HepG2 (cell line): ENCODE data around the gene PARS2. TPM values are rescaled to one million over a fixed set of nuclear protein-coding genes. Genes with fewer than 3 reads are reported as not detected.
A peak's percentile ranks its signal among the peaks of the same experiment; 100 is the strongest.

ENCODE experiments used
- ARNT2 ChIP-seq: sonication (generic); formaldehyde crosslinking; IDR thresholded peaks from 2 replicates; pipeline ENCODE4 v1.8.0; 2022; ENCODE audit warnings: mild to moderate bottlenecking, low read depth, missing genetic modification reagents, moderate library complexity
- CREM ChIP-seq, 2 experiments: sonication (generic) in 1 of 2; formaldehyde crosslinking in 1 of 2; IDR thresholded peaks; 2 replicates each; pipeline versions ENCODE4 v1.4.0 to v1.6.1; 2016 to 2020; ENCODE audit warnings: antibody characterized with exemption in 1 of 2, mild to moderate bottlenecking in 1 of 2, missing genetic modification reagents in 1 of 2
- ETS1 ChIP-seq: sonication (generic); formaldehyde crosslinking; IDR thresholded peaks from 2 replicates; pipeline ENCODE4 v1.4.0; 2020; ENCODE audit warnings: missing genetic modification reagents
- HHEX ChIP-seq: IDR thresholded peaks from 2 replicates; pipeline ENCODE4 v1.6.1; 2016; ENCODE audit warnings: control low read depth
- HNF1A ChIP-seq, 2 experiments: sonication (generic) in 1 of 2; formaldehyde crosslinking in 1 of 2; IDR thresholded peaks; 2 replicates each; pipeline versions ENCODE4 v1.4.0 to v1.6.1; 2016 to 2020; ENCODE audit warnings: borderline replicate concordance in 1 of 2, low read depth in 1 of 2, mild to moderate bottlenecking in 1 of 2, missing genetic modification reagents in 1 of 2
- ISL2 ChIP-seq: sonication (generic); formaldehyde crosslinking; IDR thresholded peaks from 2 replicates; pipeline ENCODE4 v1.5.0; 2020; ENCODE audit warnings: missing genetic modification reagents
- NCOA1 ChIP-seq: sonication (generic); formaldehyde crosslinking; IDR thresholded peaks from 2 replicates; pipeline ENCODE4 v1.9.0; 2021; ENCODE audit warnings: missing genetic modification reagents
- POLR2AphosphoS5 ChIP-seq: IDR thresholded peaks from 2 replicates; pipeline ENCODE4 v1.6.1; 2012; ENCODE audit warnings: low read depth, low read length
- SNRNP70 ChIP-seq: fragments of 200-400 bp; formaldehyde crosslinking; IDR thresholded peaks from 2 replicates; pipeline ENCODE4 v1.6.1; 2017; ENCODE audit warnings: mild to moderate bottlenecking, low read depth, low read length, moderate library complexity
- SP2 ChIP-seq: sonication (generic); formaldehyde crosslinking; IDR thresholded peaks from 2 replicates; pipeline ENCODE4 v1.5.1; 2020; ENCODE audit warnings: mild to moderate bottlenecking, missing genetic modification reagents
- TBP ChIP-seq: sonication (generic); formaldehyde crosslinking; IDR thresholded peaks from 2 replicates; pipeline ENCODE4 v1.5.0; 2020; ENCODE audit warnings: missing genetic modification reagents
- ZNF138 ChIP-seq: sonication (generic); formaldehyde crosslinking; IDR thresholded peaks from 2 replicates; pipeline ENCODE4 v1.5.0; 2020; ENCODE audit warnings: mild to moderate bottlenecking, low read depth, missing genetic modification reagents
- ZNF740 ChIP-seq: sonication (generic); formaldehyde crosslinking; IDR thresholded peaks from 2 replicates; pipeline ENCODE4 v1.4.0; 2020; ENCODE audit warnings: missing genetic modification reagents
- ZZZ3 ChIP-seq: sonication (generic); formaldehyde crosslinking; IDR thresholded peaks from 2 replicates; pipeline ENCODE4 v1.4.0; 2020; ENCODE audit warnings: missing genetic modification reagents, mild to moderate bottlenecking, borderline replicate concordance
- polyA plus RNA-seq, 8 experiments: library from polyadenylated mRNA; depleted of rRNA in 3 of 8; stranded (reverse) in 7 of 8; unstranded in 1 of 8; fragments of >200 nt; fragmentation: Illumina TruSeq in 4 of 8; extraction: Trizol in 4 of 8; gene quantifications; 2 replicates each; pipeline versions ENCODE4 v1.2.1 to v1.2.3, GENCODE V29; 2011 to 2016; ENCODE audit warnings: low read depth in 4 of 8, missing spikeins in 1 of 8, mixed read lengths in 1 of 8; ENCODE audit not compliant: insufficient read depth in 1 of 8
- total RNA-seq, 5 experiments: library from RNA; depleted of rRNA; stranded (reverse); fragments of >200 nt; fragmentation: Illumina TruSeq; extraction: Trizol; gene quantifications; 2 replicates each; pipeline ENCODE4 v1.2.3, GENCODE V29; 2016; ENCODE audit warnings: low read depth in 1 of 5
- TF ChIP-seq, protein P1 (sequence below): sonication (generic); formaldehyde crosslinking; IDR thresholded peaks from 2 replicates; pipeline ENCODE4 v1.5.0; 2020; ENCODE audit warnings: missing genetic modification reagents, mild to moderate bottlenecking, borderline replicate concordance
- TF ChIP-seq, protein P2 (sequence below): sonication (generic); formaldehyde crosslinking; IDR thresholded peaks from 2 replicates; pipeline ENCODE4 v1.4.0; 2020; ENCODE audit warnings: missing genetic modification reagents
- TF ChIP-seq, protein P3 (sequence below): conservative IDR thresholded peaks from 2 replicates; pipeline ENCODE4 v1.6.1; 2018; ENCODE audit warnings: missing genetic modification reagents

The PARS2 gene
- total and polyA plus RNA-seq, 2 of the 13 experiments (the other 11 are each of a cell fraction or from before 2014, with no cell fraction given), result 2.4 to 4.6 TPM

GRCh38 chr1:54715493-54716298 lies 48.6 kb downstream of the PARS2 start, which contains the start of gene TTC4 (continued):
- TF ChIP-seq ZNF740 (CRISPR knock-in tag) (0 out of 2 replicates have a peak, but pooled peaks have one; percentile 51), CREM (IDR thresholded peaks at IDR 0.05) (0 out of 2 replicates have a peak, but pooled peaks have one; percentile 47), CREM (CRISPR knock-in tag; IDR thresholded peaks at IDR 0.05) (no peak), NCOA1 (CRISPR knock-in tag) (0 out of 2 replicates have a peak, but pooled peaks have one; percentile 68), HHEX (CRISPR knock-in tag) (no peak), ISL2 (peak; percentile 86), ETS1 (no peak), ZNF138 (peak; percentile 48; the same call in 1 of the 2 replicates), TBP (CRISPR knock-in tag) (no peak), HNF1A (IDR thresholded peaks at IDR 0.05; ENCODE audit: low read depth) (no peak), HNF1A (CRISPR knock-in tag; IDR thresholded peaks at IDR 0.05; ENCODE audit: borderline replicate concordance) (peak; percentile 77), POLR2AphosphoS5 (peak; percentile 88), ARNT2 (CRISPR knock-in tag) (no peak), ZZZ3 (peak; percentile 87; the same call in 1 of the 2 replicates), SP2 (CRISPR knock-in tag) (peak; percentile 65; the same call in 1 of the 2 replicates), SNRNP70 (no peak)
- TF ChIP-seq, protein P1, sequence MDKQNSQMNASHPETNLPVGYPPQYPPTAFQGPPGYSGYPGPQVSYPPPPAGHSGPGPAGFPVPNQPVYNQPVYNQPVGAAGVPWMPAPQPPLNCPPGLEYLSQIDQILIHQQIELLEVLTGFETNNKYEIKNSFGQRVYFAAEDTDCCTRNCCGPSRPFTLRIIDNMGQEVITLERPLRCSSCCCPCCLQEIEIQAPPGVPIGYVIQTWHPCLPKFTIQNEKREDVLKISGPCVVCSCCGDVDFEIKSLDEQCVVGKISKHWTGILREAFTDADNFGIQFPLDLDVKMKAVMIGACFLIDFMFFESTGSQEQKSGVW (CRISPR knock-in tag), result no peak
- TF ChIP-seq, protein P2, sequence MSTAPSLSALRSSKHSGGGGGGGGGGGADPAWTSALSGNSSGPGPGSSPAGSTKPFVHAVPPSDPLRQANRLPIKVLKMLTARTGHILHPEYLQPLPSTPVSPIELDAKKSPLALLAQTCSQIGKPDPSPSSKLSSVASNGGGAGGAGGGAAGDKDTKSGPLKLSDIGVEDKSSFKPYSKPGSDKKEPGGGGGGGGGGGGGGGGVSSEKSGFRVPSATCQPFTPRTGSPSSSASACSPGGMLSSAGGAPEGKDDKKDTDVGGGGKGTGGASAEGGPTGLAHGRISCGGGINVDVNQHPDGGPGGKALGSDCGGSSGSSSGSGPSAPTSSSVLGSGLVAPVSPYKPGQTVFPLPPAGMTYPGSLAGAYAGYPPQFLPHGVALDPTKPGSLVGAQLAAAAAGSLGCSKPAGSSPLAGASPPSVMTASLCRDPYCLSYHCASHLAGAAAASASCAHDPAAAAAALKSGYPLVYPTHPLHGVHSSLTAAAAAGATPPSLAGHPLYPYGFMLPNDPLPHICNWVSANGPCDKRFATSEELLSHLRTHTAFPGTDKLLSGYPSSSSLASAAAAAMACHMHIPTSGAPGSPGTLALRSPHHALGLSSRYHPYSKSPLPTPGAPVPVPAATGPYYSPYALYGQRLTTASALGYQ (CRISPR knock-in tag), result peak; percentile 52; the same call in 1 of the 2 replicates
- TF ChIP-seq, protein P3, sequence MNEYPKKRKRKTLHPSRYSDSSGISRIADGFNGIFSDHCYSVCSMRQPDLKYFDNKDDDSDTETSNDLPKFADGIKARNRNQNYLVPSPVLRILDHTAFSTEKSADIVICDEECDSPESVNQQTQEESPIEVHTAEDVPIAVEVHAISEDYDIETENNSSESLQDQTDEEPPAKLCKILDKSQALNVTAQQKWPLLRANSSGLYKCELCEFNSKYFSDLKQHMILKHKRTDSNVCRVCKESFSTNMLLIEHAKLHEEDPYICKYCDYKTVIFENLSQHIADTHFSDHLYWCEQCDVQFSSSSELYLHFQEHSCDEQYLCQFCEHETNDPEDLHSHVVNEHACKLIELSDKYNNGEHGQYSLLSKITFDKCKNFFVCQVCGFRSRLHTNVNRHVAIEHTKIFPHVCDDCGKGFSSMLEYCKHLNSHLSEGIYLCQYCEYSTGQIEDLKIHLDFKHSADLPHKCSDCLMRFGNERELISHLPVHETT (CRISPR knock-in tag), result peak; percentile 84
